ENCODE results near the gene RFPL3.
"Not testable (repeated sequence)": the region's sequence is repeated elsewhere in the genome, so short reads cannot be mapped to it uniquely, and the experiment has no call there.

The RFPL3 gene

GRCh38 chr22:32354360-32355351, 3.0 kb upstream of the RFPL3 start:
- DNase-seq = no peak

GRCh38 chr22:32355760-32356159, 1.9 kb upstream of the RFPL3 start:
- DNase-seq = no peak

DNA sequence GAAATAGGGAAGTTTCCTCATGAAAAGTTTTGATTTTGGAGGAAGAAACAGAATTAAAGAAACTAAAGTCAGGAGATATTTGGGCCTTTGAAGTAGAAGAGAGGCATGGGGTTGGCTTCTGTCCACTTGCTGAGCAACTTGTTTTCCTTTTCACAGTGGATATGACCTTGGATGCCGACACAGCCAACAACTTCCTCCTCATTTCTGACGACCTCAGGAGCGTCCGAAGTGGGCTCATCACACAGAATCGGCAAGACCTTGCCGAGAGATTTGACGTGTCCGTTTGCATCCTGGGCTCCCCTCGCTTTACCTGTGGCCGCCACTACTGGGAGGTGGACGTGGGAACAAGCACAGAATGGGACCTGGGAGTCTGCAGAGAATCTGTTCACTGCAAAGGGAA, 2.4 kb downstream of the RFPL3 start:
- not testable (repeated sequence) for DNase-seq

DNA sequence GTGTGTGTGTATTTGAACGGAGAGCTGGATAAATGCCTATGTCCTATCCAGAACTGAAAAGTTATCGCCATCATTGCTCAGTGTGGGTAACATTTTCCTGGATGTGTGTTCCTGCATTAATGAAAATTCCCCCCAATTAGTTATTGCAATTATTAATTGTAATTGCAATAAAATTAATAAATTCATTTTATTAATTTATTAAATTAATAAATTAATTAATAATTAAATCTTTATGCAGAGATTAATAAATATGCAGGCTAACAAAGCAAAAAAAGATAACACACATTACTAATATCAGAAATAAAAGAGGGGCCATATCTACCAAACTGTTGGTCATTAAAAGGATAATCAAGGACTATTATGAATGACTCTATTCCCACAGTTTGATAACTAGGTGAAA, 3.6 kb downstream of the RFPL3 start:
- no peak for DNase-seq

DNA sequence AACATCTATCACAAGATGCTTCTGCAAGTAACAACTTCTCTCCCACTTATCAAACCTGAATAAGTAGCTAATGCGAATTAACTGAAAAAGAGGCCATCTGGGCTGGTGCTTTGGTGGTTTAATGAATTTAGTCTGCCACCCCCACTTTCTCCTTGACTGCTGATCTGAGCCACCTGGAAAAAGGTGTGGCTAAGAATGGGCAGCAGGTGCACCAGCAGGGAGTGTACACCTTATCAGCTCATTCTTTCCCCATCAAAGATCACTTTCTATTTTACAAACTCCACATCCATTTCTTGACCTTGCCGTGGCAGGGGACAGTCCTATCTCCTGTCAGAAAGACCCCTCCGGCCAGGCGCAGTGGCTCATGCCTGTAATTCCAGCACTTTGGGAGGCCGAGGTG, 6.5 kb downstream of the RFPL3 start:
- DNase-seq = no peak

DNA sequence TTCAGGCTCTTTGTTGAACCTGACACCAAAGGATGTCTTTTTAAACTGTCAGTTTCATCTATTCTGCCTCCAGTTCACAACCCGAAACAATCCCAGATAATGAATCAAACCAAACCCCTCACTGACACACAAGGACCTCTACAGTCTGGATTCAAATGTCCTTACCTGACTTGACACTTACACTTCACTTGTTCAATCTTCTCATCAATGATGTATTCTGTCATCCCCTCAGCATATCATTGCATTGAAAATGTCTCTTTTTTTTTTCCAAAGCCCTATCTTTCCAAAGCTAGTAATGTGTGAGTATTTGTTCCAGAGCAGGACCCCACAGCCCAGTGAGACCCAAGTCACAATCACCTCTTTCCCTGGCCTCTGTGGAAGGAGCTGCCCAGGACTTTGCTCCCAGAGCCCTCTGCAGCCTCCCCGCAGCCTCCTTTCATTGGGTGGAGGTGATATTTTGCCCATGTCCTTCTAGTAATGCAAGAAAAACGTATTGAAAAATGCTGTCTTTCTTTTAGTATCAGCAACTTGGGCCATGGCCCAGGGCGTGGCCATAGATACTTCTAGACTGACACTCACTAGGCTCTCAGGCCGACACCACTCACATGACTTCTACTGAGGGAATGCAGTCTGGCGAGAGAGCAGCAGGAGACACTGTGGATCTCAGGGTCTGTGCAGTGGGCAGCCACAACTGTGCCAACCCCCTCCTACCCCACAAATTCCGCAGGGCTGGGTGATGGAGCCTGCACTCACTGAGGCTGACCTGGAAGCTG, 18.2 kb downstream of the RFPL3 start:
- no peak for DNase-seq

- DNase-seq = no peak
Observed at GRCh38 chr22:32376681-32377080, 19.0 kb downstream of the RFPL3 start.

DNA sequence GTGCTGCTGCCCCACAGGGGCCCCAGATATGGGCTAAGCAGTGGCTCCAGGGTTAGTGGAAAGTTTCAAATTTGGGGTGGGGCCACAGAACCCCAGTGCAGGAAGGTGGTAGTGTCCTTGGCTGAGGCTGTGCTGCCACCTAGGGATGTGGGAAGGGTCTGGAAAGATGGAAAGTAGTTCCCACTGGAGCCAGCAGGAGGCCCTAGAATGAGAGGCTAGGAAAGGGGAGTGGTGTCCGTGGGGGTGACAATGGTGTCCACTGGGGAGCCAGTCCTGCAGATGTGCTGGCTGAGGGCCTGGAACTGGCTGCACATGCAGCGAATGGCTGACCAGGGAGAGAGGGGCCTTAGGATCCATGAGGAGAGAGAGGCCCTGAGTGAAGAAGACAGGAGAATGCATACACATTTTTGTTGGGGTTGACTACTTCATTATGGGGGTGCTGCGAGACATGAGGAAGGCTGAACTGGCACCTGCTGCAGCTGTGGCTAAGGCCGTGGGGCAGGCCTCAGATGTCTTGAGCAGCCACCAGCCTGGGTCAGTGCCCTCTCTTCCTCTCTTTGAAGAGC, 21.1 kb downstream of the RFPL3 start:
- DNase-seq = peak; percentile 38

DNA sequence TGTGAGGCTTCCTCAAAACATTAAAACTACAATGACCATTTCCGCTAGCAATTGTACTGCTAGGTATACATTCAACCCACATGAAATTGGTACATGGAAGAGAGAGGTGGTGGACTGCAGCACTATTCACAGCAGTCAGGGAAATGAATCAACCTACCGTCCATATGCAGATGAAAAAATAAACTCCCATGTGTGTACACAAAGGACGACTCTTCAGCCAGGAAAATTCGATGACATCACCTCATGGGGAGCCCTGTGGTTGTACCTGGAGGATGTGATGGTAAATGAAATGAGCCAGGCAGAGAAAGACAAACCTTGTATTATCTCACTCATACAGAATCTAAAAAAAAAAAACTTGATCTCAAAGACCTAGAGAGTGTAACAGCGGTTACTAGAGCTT, 23.3 kb downstream of the RFPL3 start:
- no peak for DNase-seq

GRCh38 chr22:32385681-32386080, 28.0 kb downstream of the RFPL3 start:
- DNase-seq = no peak

- DNase-seq = no peak
Observed at GRCh38 chr22:32389685-32390084, 32.0 kb downstream of the RFPL3 start.

DNA sequence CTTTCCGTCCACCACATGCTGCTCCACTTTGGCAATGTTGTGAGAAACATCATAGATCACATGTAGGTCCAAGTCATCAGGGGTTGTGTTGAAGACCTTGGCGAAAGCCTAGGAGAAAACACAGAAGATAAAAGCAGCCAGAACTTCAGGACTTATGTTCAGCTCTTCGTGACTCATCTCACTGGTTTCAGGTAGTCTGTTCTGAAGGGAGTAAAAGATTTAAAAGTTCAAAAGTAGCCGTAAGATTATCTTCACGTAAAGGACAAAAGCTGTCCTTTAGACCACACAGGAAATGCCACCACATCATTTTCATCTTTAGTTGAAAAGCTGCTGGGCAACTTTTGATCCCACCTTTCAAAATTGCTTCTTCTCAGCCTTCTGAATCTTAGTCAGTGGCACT, 37.4 kb downstream of the RFPL3 start:
- DNase-seq = no peak

GRCh38 chr22:32396255-32396654, 38.6 kb downstream of the RFPL3 start:
- no peak for DNase-seq

DNA sequence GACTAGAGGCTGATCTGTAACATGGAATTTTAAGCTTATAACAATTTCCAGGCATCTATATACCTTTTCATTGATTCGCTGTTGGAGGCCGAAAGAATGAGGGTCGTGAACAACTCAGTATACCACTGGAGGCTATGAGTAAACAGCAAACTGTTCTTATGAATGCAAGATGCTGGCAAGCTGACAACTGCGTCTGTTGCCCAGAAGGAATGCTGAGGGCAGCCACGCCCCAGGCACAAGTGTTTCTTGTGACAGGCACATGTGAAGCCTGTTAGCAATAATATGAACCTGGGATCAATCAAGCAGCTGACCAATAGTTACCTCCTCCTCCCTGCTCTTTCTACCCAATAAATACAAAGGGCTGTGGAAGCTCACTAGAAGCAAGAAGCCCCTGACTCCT, 39.1 kb downstream of the RFPL3 start:
- DNase-seq = no peak

DNA sequence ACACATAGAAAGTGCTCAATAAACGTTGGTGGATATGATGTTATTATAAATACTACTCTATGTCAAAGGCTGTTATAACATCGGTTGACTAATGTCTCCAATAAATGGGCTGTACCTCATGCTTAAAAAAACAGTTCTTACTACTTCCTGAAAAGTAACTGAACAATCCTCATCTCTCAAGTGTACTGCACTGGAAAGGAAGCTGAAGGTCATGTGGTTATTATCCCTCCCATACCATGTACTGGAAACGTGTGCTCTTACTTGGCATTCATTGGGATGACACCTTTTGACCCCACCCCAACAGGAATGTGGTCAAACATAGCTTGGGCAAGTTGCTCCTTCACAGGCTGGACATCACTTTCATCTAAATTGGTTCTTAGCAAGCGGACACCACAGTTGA, 43.8 kb downstream of the RFPL3 start:
- no peak for DNase-seq

GRCh38 chr22:32404021-32404420, 46.4 kb downstream of the RFPL3 start:
- DNase-seq = no peak

GRCh38 chr22:32407312-32407711, 49.6 kb downstream of the RFPL3 start:
- no peak for DNase-seq

GRCh38 chr22:32407936-32408335, 50.3 kb downstream of the RFPL3 start:
- DNase-seq = no peak

GRCh38 chr22:32409977-32410376, 52.3 kb downstream of the RFPL3 start:
- no peak for DNase-seq

DNA sequence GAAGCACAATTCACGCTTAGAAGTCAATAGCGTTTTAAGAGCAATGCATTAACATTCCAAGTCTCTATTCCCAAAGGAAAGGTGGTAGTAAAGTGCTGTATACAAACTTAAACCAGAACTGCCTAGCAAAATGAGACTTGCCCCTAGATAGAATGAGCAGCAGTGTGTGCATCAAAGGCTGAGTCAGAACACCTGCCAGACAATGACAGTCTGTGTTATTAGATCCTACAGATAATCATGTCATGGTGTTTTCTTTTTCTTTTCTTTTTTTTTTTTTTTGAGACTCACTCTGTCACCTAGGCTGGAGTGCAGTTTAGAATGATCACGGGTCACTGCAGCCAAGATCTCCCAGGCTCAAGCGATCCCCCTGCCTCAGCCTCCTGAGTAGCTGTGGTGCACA, 52.8 kb downstream of the RFPL3 start:
- no peak for DNase-seq

Data from activated T-cell treated with anti-CD3 and anti-CD28 coated beads, Interleukin-2, amount 50 U/mL, for 48 hours (primary cell).